NOMO-1 treated with dmso at 0.1 percent for 144 hours (cell line): Measurements from ENCODE around the gene CPNE4.
A peak's percentile ranks its signal among the peaks of the same experiment; 100 is the strongest.
"Not testable (repeated sequence)": the region's sequence is repeated elsewhere in the genome, so short reads cannot be mapped to it uniquely, and the experiment has no call there.

Experiments used
- DNase-seq: peaks from one replicate; lab custom pipeline; 2025; ENCODE audit not compliant: unreplicated experiment; lab: John Stamatoyannopoulos, UW

CPNE4 gene

GRCh38 chr3:131963442-131963841 lies 71.4 kb downstream of the CPNE4 start:
- not testable (repeated sequence) for DNase-seq

DNA sequence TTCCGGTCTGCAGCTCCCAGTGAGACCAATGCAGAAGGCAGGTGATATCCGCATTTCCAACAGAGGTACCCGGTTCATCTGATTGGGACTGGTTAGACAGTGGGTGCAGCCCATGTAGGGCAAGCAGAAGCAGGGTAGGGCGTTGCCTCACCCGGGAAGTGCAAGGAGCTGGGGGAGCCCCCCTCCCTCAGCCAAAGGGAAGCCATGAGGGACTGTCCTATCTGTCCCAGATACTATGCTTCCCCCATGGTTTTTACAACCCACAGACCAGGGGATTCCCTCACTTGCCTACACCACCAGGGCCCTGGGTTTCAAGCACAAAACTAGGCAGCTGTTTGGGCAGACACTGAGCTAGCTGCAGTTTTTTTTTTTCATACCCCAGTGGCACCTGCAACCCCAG lies 71.8 kb downstream of the CPNE4 start:
- no peak for DNase-seq

GRCh38 chr3:131960324-131960723 lies 74.5 kb downstream of the CPNE4 start:
- peak; percentile 72 for DNase-seq

GRCh38 chr3:131957980-131958379 lies 76.8 kb downstream of the CPNE4 start:
- DNase-seq, result no peak

- DNase-seq, result no peak
These were observed 77.3 kb downstream of the CPNE4 start for GRCh38 chr3:131957511-131957910.

- no peak for DNase-seq
These were observed 86.0 kb downstream of the CPNE4 start for GRCh38 chr3:131948806-131949205.

DNA sequence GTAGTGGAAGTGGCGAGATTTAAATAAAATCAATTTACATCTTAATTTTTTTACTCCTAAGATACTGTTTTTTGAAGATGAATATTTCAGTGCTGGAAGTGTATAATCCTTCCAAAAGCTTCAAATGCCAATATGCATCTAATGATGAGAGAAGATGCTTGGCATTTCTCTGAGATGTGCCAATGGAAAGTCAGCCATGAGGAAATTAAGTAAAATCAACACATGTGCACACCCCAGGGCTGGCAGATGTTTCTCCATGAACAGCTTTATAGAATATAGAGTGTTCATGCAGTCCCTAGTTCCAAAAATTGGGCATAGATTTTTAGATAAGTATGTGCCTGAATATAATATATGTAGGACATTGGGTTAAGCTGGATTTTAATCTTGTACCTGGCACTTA lies 90.1 kb downstream of the CPNE4 start:
- no peak for DNase-seq

DNA sequence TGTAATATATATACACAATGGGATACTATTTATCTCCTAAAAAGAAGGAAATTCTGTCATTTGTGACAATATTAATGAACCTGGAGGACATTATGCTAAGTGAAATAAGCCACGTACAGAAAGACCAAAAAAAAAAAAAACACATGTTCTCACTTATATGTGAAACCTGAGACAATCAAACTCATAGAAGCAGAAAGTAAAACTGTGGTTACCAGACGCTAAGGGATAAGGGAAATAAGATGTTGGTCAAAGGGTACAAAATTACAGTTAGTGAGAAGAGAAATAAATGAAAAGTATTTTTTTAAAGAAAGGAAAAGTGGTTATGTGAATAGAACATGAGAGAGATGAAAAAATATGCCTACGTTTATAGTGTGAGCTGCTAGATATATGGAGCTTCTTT lies 101.1 kb downstream of the CPNE4 start:
- no peak for DNase-seq

DNA sequence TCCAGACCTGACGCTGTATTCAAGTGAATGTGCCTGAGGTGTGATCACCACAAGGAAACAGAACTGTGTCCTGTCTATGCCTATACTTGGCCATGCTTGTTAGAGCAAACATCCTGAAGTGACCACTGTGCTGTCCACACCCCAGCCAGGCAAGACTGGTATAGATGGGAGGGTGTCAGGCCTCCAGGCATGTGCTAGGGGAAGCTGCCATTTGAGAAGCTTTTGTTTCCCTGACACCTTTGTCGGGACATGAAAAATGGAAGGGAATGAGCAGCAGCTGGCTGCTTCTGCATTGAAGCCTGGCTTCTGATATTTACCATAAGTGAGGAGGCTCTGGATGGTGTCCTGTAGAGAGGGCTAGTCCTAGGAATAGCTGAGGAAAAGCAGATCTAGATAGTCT lies 106.2 kb downstream of the CPNE4 start:
- DNase-seq, result no peak

GRCh38 chr3:131925571-131925970 lies 109.2 kb downstream of the CPNE4 start:
- DNase-seq, result no peak

DNA sequence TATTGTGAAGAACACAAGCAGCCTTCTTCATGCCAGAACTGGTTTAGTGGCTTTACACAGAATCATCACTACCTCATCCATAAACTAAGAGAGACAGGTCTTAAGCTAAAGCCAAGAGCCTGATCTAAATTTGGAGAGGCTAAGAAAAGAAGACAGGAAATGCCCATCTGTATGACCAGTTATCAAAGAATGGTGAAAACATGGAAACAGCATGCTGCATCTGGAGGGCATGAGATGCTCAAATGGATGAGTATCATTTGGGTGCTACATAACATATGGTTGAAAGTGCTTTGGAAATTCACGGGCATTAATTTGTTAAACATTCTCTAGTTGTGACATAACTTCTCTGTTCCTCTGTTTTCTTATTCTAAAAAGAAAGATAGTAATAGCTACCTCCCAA lies 112.5 kb downstream of the CPNE4 start:
- no peak for DNase-seq

DNA sequence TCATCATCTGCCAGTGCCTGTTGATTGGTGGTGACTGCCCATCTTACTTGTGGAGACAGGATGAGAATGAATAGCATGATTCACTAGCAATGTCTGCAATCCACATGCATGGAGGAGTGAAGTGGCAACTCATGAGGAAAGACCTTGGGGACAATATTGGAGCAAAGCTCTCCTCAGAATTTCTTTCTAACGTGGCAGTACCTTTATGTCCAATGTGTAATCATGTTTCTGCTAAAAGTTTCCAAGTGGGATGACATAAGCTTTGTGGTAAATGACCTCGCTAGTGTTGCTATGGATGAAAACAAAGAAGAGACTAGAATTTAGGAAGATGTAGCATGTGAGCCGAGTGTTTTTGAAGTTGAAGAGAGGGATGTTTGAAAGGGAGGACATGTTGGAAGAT lies 117.8 kb downstream of the CPNE4 start:
- DNase-seq, result no peak

DNA sequence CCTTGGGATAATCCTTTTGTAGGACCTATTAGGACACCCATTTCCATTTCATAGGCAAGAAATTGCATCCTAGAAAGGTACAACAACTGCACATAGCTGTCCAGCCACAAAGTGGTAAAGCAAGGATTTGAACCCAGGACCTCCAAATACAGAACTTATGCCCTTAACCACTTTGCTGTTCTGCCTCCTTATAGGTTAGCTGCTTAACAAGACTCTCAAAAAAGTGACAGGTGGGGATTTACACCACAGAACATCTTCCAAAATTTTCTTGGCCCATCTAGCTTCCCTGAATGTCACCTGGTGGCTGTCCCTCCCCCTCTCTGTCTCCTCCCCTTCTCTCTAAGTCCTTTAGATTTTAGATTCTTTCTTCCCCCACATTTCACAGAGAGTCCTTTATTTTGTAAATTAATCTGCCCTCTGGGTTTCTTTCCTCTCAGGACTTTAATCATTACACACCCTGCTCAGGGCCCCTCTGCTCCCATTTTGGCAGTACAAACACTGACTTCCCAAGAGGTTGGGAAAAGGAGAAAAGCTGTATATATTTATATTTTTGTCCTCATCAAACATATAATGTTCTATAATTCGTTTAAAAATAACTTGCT lies 120.6 kb downstream of the CPNE4 start:
- no peak for DNase-seq

DNA sequence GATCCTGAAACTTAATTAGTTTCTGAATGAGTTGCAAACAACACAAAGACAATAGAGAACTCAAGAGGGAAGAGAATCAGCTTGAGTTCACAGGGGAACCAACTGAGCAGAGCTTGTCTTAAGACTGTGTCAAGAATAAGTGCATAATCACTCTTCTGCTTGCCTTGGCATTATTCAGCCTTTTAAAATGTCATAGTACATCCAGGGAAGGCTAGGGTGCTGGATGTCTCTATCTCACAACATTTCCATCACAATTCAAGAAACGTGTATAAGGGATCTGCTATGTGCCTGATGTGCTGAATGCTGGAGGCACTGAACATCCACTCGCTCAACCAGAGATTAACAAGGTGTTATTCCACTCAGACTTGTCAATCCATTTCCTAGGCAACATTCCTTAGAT lies 122.6 kb downstream of the CPNE4 start:
- DNase-seq, result no peak

DNA sequence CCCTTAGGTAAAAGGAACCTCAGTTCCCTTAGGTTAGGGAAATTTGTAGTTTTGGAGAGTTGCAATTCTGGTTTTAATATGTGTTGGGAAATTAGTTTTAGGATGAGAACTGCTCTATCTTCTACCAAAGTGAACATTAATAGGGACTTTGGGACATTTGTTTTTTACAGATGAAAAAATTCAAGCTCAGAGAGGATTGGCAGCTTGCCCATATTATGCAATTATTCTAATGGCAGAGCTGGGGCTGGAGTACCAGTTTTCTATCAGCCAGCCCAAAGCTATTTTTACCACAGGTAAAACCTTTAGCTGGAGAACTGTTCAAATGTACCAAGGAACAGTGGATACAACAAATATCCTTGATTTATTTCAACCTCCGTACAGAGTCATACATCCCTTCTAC lies 127.0 kb downstream of the CPNE4 start:
- no peak for DNase-seq

- DNase-seq, result no peak
These were observed 130.8 kb downstream of the CPNE4 start for GRCh38 chr3:131903988-131904415.

DNA sequence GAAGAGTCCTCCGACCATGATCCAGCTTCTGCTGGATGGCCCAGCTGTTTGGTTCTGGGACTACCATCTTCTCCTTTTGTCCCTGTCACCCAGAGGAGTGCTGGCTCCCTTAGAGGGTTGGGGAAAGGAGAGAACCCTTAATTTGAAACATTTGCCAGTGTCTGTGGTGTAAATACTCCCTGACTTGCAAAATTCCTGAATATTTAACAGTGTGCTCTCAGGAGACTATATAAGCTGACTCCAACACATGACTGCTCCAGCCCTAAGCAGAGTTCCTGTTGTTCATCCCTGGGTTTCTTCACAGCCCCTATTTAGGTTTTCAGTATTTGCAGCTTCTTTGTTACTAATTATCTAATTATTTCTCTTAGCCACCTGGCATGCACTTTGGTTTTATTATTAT lies 133.1 kb downstream of the CPNE4 start:
- DNase-seq, result no peak

GRCh38 chr3:131900891-131901290 lies 133.9 kb downstream of the CPNE4 start:
- no peak for DNase-seq

GRCh38 chr3:131899021-131899420 lies 135.8 kb downstream of the CPNE4 start:
- DNase-seq, result no peak

DNA sequence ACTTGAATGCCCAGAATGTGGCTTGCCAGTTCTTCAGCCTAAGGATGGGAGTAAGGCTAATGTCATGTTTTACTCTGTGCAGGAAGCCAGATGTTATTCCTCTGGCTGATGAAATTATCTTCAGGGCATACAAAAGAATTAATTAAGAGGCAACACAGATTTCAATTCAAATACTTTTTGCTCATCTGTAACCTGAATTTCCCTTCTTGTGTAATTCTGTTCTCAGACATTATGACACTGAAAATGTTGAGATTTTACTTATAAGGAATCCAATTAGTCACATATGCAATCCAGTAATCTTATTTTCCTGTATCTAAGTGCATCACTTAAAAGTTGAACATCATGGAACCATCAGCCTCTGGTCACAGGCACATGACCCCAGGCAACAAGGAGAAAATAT lies 136.5 kb downstream of the CPNE4 start:
- no peak for DNase-seq

DNA sequence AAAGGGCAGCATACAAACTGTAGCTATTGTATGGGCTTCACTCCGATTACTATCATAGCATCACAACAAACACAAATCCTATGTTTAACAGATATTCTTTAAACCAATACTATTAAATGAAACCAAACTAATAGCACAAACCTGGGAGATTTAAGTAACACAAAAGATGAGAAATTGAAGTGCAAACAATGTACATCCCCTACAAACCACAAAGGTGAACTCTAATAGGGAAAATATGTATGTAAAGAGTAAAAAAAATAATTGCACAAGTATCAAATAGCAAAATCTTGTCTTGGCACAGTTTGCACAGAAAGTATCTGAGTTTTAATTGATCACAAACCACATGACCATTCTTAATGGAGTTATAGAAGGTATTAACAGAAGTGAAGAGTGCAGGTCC lies 138.5 kb downstream of the CPNE4 start:
- no peak for DNase-seq

GRCh38 chr3:131895766-131896165 lies 139.0 kb downstream of the CPNE4 start:
- DNase-seq, result no peak

DNA sequence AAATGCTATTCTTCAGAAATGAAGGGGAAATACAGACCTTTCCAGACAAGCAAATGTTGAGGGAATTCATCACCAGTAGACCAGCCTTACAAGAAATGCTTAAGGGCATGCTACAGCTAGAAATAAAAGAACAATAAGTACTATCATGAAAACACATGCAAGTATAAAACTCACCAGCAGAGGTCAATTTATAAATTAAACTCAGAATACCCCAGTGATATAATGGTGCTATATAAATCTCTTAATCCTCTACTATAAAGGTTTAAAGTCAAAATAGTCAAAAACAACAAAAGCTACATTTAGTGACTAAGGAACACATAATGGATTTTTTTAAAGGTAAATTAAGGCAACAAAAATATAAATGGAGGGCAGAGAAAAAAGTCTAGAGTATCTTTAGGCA lies 142.5 kb downstream of the CPNE4 start:
- no peak for DNase-seq

DNA sequence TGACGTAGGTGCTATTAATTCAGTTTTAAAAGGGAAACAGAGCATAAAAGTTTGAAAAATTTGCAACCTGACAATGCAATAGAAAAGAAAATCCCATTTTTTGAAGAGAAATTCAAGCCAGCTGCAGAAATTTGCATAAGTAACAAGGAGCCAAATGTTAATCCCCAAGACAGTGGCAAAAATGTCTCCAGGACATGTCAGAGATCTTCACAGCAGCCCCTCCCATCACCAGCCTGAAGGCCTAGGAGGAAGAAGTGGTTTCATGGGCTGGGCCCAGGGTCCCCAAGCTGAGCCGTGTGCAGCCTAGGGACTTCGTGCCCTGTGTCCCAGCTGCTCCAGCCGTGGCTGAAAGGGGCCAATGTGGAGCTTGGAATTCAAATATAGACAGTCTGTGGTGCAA lies 148.9 kb downstream of the CPNE4 start:
- DNase-seq, result not testable (repeated sequence)
